Esophagus squamous epithelium (tissue), 5 donors: Measurements from ENCODE around the gene TMEM198. TPM values are rescaled to one million over a fixed set of nuclear protein-coding genes. Genes with fewer than 3 reads are reported as not detected.

ENCODE experiments used
- DNase-seq: peaks from one replicate; lab custom pipeline; 2025; lab: John Stamatoyannopoulos, UW
- H3K27ac ChIP-seq, 4 donors: fragments of 200-600 bp; sonication (generic); one replicate each; pipeline ENCODE4 v1.5.1; 2016 to 2019; ENCODE audit warnings: mild to moderate bottlenecking in 1 of 4
- H3K27me3 ChIP-seq, 4 donors: fragments of 200-600 bp; sonication (generic); 1 replicate in 3 of 4; 2 replicates in 1 of 4; pipeline versions ENCODE4 v1.5.1 to v1.6.0; 2017 to 2021; ENCODE audit warnings: antibody characterized with exemption in 1 of 4
- H3K36me3 ChIP-seq, 3 donors: fragments of 200-600 bp; sonication (generic); one replicate each; pipeline ENCODE4 v1.5.1; 2016 to 2019
- H3K4me1 ChIP-seq, 3 donors: fragments of 200-600 bp; sonication (generic); one replicate each; pipeline ENCODE4 v1.5.1; 2017 to 2019
- H3K4me3 ChIP-seq, 4 donors: fragments of 200-600 bp; sonication (generic); 1 replicate in 3 of 4; 2 replicates in 1 of 4; pipeline ENCODE4 v1.5.1; 2016 to 2019; ENCODE audit warnings: mild to moderate bottlenecking in 2 of 4, moderate library complexity in 1 of 4
- H3K9me3 ChIP-seq, 3 donors: fragments of 200-600 bp; sonication (generic); one replicate each; pipeline ENCODE4 v1.5.1; 2016 to 2019
- CTCF ChIP-seq, 6 experiments: fragments of 450-650 bp in 4 of 6; fragments of 200-600 bp in 2 of 6; sonication (generic) in 2 of 6; IDR thresholded peaks; one replicate each; pipeline ENCODE4 v1.5.1; 2016 to 2019; ENCODE audit warnings: antibody characterized with exemption in 6 of 6, mild to moderate bottlenecking in 4 of 6, moderate library complexity in 4 of 6
- POLR2A ChIP-seq, 4 donors: fragments of 450-650 bp; IDR thresholded peaks; one replicate each; pipeline ENCODE4 v1.6.1; 2017; ENCODE audit warnings: antibody characterized with exemption in 4 of 4, mild to moderate bottlenecking in 4 of 4, moderate library complexity in 3 of 4
- WGBS, 2 donors: methylation state at CpG; one replicate each; pipeline ENCODE4 v1.1.5; 2018; 5-methylcytosine and 5-hydroxymethylcytosine counted together
- intact Hi-C: fragments of 100-400 bp; cut with DNase I; formaldehyde crosslinking; loops from one replicate; pipeline ENCODE4 v1.15.0; 2022
- total RNA-seq, 4 donors: library from RNA; depleted of rRNA; stranded (reverse); fragments of >200 nt; gene quantifications; one replicate each; pipeline ENCODE4 v1.1.0, GENCODE V29; 2016
- donor health status: DM: yes; HTN: yes; CAD: no.

TMEM198 gene
- total RNA-seq, 4 donors from 2014 or later = 0.62 to 0.87 (median 0.78) TPM

- H3K9me3 ChIP-seq = no peaks in the 10 kb centered on the region
- TF ChIP-seq POLR2A (IDR thresholded peaks at IDR 0.05) (no peak), CTCF (IDR thresholded peaks at IDR 0.05) (no peak)
- H3K27me3 ChIP-seq = peaks cover 0 to 51% (median 0%) of the 10 kb centered on the region in 4 donors
- DNase-seq = no peak
- 74 to 80% methylated on average over 3 to 5 of the region's 6 CpGs for WGBS, 2 donors
- no peaks in the 10 kb centered on the region for H3K36me3 ChIP-seq
- H3K4me1 ChIP-seq = peaks cover 3 to 15% (median 4%) of the 10 kb centered on the region in 3 donors
- no peak overlapping the region for H3K27ac ChIP-seq
- intact Hi-C loops = no loop called here
- H3K4me3 ChIP-seq = no peak overlapping the region
Observed at GRCh38 chr2:219575566-219576504, 32.0 kb downstream of the TMEM198 start.

GRCh38 chr2:219576505-219577388, 32.9 kb downstream of the TMEM198 start:
- no peak overlapping the region for H3K27ac ChIP-seq
- no peak for DNase-seq
- H3K4me3 ChIP-seq = no peak overlapping the region
- H3K9me3 ChIP-seq = no peaks in the 10 kb centered on the region
- intact Hi-C loops = no loop called here
- no peaks in the 10 kb centered on the region for H3K36me3 ChIP-seq
- H3K27me3 ChIP-seq = peaks cover 0 to 50% (median 0%) of the 10 kb centered on the region in 4 donors
- WGBS, 2 donors = 35 to 40% methylated on average over 7 to 8 of the region's 15 CpGs
- peaks cover 0 to 6% (median under 1%) of the 10 kb centered on the region in 3 donors for H3K4me1 ChIP-seq
- no peak for TF ChIP-seq POLR2A (IDR thresholded peaks at IDR 0.05)
- no peak for TF ChIP-seq CTCF (IDR thresholded peaks at IDR 0.05)

- no peak overlapping the region for H3K4me3 ChIP-seq
- TF ChIP-seq POLR2A (IDR thresholded peaks at IDR 0.05) = no peak
- no peak for TF ChIP-seq CTCF (IDR thresholded peaks at IDR 0.05)
- H3K4me1 ChIP-seq = no peaks in the 10 kb centered on the region
- no peak for DNase-seq
- 65 to 67% methylated on average over 8 of the region's 8 CpGs for WGBS, 2 donors
- H3K9me3 ChIP-seq = no peaks in the 10 kb centered on the region
- H3K27ac ChIP-seq = peak overlapping the region in 2 of 4 donors; percentile 3 to 43
- peaks cover 0 to 42% (median 0%) of the 10 kb centered on the region in 4 donors for H3K27me3 ChIP-seq
- intact Hi-C loops = no loop called here
- no peaks in the 10 kb centered on the region for H3K36me3 ChIP-seq
Observed at GRCh38 chr2:219578811-219579613, 35.2 kb downstream of the TMEM198 start.

- 57 to 67% methylated on average over 1 of the region's 2 CpGs for WGBS, 2 donors
- DNase-seq = no peak
- no peak for TF ChIP-seq POLR2A (IDR thresholded peaks at IDR 0.05)
- TF ChIP-seq CTCF (IDR thresholded peaks at IDR 0.05) = no peak
- Histone ChIP-seq H3K27me3 (peaks cover 0 to 30% (median 0%) of the 10 kb centered on the region in 4 donors), H3K9me3 (no peaks in the 10 kb centered on the region), H3K27ac (no peak overlapping the region), H3K4me3 (no peak overlapping the region), H3K36me3 (no peaks in the 10 kb centered on the region), H3K4me1 (no peaks in the 10 kb centered on the region)
- intact Hi-C loops = no loop called here
Observed at GRCh38 chr2:219581346-219581745, 37.5 kb downstream of the TMEM198 start.
